SK-N-MC (cell line): ENCODE measurements around the gene PARVB.

ENCODE experiments used
- DNase-seq: peaks from one replicate; pipeline ENCODE4 v3.0.0-alpha.2; 2011; ENCODE audit warnings: low read depth, low spot score
- H3K27ac ChIP-seq: fragments of 200-600 bp; sonication (generic); 2 replicates; pipeline ENCODE4 v1.5.1; 2016; ENCODE audit warnings: mixed run types
- H3K36me3 ChIP-seq: fragments of 200-600 bp; sonication (generic); 2 replicates; pipeline ENCODE4 v1.6.1; 2017; ENCODE audit warnings: antibody characterized with exemption, low read length, mixed read lengths; ENCODE audit not compliant: insufficient read depth
- H3K4me3 ChIP-seq: fragments of 200-600 bp; sonication (generic); 2 replicates; pipeline ENCODE4 v1.5.1; 2016
- H3K9ac ChIP-seq: fragments of 200-600 bp; sonication (generic); 2 replicates; pipeline ENCODE4 v1.8.0; 2017; ENCODE audit warnings: mixed run types, mixed read lengths; ENCODE audit not compliant: insufficient read length
- H3K9me3 ChIP-seq: fragments of 200-600 bp; sonication (generic); 2 replicates; pipeline ENCODE4 v1.6.1; 2017; ENCODE audit warnings: low read depth, mild to moderate bottlenecking, antibody characterized with exemption, low read length, moderate library complexity, mixed read lengths
- EZH2 ChIP-seq: fragments of 200-600 bp; sonication (generic); IDR thresholded peaks from one replicate; pipeline ENCODE4 v1.6.1; 2017; ENCODE audit warnings: antibody characterized with exemption
- FOXP2 ChIP-seq: optimal IDR thresholded peaks from 2 replicates; pipeline ENCODE3; 2011; ENCODE audit warnings: mild to moderate bottlenecking, moderate library complexity; ENCODE audit not compliant: insufficient read depth; ENCODE audit errors: extremely low read length, control extremely low read depth
- POLR2AphosphoS5 ChIP-seq: IDR thresholded peaks from 2 replicates; pipeline ENCODE4 v1.6.1; 2012; ENCODE audit warnings: mild to moderate bottlenecking, low read depth, low read length, borderline replicate concordance

Gene PARVB

GRCh38 chr22:44145544-44145943 lies 121.4 kb downstream of the PARVB start:
- no peaks in the 10 kb centered on the region for H3K36me3 ChIP-seq
- no peak for DNase-seq
- H3K9ac ChIP-seq, result peak overlapping the region; percentile 43
- H3K4me3 ChIP-seq, result peak overlapping the region; percentile 58; the same call in 1 of the 2 replicates
- H3K9me3 ChIP-seq, result no peaks in the 10 kb centered on the region
- H3K27ac ChIP-seq, result peak overlapping the region; percentile 97
- TF ChIP-seq POLR2AphosphoS5, result no peak
- TF ChIP-seq FOXP2, result no peak
- no peak for TF ChIP-seq EZH2

DNA sequence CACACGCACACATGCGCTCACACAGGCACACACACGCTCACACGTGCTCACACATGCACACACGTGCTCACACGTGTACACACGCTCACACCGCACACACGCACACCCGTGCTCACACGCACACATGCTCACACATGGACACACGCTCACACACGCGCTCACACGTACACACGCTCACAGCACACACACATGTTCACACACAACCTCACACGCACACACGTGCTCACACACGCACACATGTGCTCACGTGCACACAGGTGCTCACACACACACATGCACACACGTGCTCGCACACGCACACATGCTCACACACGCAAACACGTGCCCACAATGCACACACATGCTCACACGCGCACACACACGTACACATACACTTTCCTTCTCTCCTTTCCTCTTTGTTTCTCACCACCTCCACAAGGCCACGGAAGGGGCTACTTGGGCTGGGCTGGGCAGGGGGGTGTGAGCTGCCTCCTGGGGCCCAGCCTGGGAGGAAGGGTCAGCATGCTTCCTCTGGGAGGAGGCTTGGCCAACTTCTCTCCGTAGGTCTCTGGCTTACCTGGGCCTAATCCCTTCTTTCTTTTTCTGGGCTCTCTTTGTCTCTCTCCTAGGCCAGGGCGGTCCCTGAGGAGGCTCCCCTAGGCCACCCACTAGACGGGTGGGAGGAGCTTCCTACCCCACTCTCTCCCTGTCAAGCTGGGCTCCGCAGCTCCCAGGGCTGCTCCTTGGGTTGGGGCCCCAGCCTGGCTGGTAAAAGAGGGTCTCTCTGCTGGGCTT lies 122.2 kb downstream of the PARVB start:
- Histone ChIP-seq H3K4me3 (peak overlapping the region; percentile 58), H3K9me3 (no peaks in the 10 kb centered on the region), H3K36me3 (no peaks in the 10 kb centered on the region), H3K27ac (peak overlapping the region; percentile 97), H3K9ac (peak overlapping the region; percentile 74)
- TF ChIP-seq EZH2, result no peak
- no peak for TF ChIP-seq FOXP2
- no peak for TF ChIP-seq POLR2AphosphoS5
- no peak for DNase-seq

GRCh38 chr22:44147008-44147645 lies 123.0 kb downstream of the PARVB start:
- Histone ChIP-seq H3K9ac (peak overlapping the region; percentile 74), H3K4me3 (0 out of 2 replicates have a peak overlapping the region, but pooled peaks have one; percentile 66), H3K9me3 (no peaks in the 10 kb centered on the region), H3K27ac (peak overlapping the region; percentile 97), H3K36me3 (no peaks in the 10 kb centered on the region)
- no peak for DNase-seq
- no peak for TF ChIP-seq POLR2AphosphoS5
- TF ChIP-seq EZH2, result no peak
- no peak for TF ChIP-seq FOXP2

- Histone ChIP-seq H3K9ac (peak overlapping the region; percentile 60), H3K4me3 (peak overlapping the region; percentile 66), H3K9me3 (no peaks in the 10 kb centered on the region), H3K27ac (peak overlapping the region; percentile 97), H3K36me3 (no peaks in the 10 kb centered on the region)
- peak; percentile 93 for DNase-seq
- TF ChIP-seq FOXP2 (peak; percentile 63), EZH2 (no peak), POLR2AphosphoS5 (peak; percentile 46)
Observed at GRCh38 chr22:44147821-44148574, 123.9 kb downstream of the PARVB start.

DNA sequence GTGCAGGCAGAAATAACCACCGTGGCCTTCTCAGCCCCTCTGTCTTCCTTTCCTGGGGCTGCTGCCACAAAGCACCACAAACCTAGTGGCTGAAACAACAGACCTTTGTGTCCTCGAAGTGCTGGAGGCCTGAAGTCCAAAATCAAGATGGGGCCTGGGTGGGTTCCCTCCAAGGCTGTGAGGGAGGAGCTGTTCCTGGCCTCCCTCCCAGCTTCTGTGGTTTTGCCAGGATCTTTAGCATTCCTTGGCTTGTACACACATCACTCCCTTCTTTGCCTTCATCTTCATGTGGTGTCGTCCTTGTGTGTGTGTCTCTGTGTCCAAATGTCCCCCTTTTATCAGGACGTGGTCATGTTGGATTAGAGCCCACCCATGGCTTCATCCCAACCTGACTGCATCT lies 127.6 kb downstream of the PARVB start:
- no peak for DNase-seq
- TF ChIP-seq POLR2AphosphoS5 (no peak), FOXP2 (no peak), EZH2 (no peak)
- Histone ChIP-seq H3K27ac (peak overlapping the region; percentile 63; the same call in 1 of the 2 replicates), H3K9ac (no peak overlapping the region), H3K36me3 (no peaks in the 10 kb centered on the region), H3K9me3 (no peaks in the 10 kb centered on the region), H3K4me3 (no peak overlapping the region)

- TF ChIP-seq FOXP2, result no peak
- no peak for TF ChIP-seq POLR2AphosphoS5
- TF ChIP-seq EZH2, result no peak
- H3K4me3 ChIP-seq, result peak overlapping the region; percentile 39
- no peak for DNase-seq
- no peaks in the 10 kb centered on the region for H3K36me3 ChIP-seq
- H3K9ac ChIP-seq, result no peak overlapping the region
- H3K27ac ChIP-seq, result peak overlapping the region; percentile 75
- H3K9me3 ChIP-seq, result no peaks in the 10 kb centered on the region
Observed at GRCh38 chr22:44153710-44154109, 129.6 kb downstream of the PARVB start.

DNA sequence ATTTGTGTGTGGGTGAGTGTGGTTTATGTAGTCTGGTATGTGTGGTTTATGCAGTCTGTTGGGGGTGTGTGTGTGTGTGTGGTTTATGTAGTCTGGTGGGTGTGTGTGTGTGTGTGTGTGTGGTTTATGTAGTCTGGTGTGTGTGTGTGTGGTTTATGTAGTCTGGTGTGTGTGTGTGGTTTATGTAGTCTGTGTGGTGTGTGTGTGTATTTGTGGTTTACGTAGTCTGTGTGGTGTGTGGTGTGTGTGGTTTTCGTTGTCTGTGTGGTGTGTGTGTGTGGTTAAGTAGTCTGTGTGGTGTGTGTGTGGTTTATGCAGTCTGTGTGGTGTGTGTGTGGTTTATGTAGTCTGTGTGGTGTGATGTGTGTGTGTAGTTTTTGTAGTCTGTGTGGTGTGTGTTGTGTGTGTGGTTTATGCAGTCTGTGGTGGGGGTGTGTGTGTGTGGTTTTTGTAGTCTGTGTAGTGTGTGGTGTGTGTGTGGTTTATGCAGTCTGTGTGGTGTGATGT lies 130.4 kb downstream of the PARVB start:
- no peaks in the 10 kb centered on the region for H3K36me3 ChIP-seq
- no peaks in the 10 kb centered on the region for H3K9me3 ChIP-seq
- no peak for DNase-seq
- H3K4me3 ChIP-seq, result peak overlapping the region; percentile 39
- TF ChIP-seq POLR2AphosphoS5 (no peak), FOXP2 (no peak), EZH2 (no peak)
- H3K27ac ChIP-seq, result peak overlapping the region; percentile 75
- peak overlapping the region; percentile 41 for H3K9ac ChIP-seq

DNA sequence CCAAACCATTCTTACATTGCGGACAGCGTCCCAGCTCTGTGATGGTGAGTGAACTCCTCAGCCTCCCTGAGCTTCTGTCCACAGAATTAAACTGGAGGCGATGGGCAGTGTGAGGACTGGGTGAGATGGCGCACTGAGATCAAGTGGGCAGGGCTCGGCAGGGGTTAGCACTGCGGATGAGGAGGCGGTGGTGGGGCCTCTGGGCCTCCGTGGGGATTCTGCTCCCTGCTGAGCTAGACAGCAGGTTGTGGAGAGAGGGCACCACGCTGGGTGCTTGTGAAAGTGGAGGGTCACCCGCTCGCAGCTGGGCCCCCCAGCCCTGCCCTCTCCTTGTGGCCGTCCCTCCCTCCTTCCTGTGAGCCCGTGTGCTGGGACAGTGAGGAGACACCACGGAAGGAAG lies 131.0 kb downstream of the PARVB start:
- no peaks in the 10 kb centered on the region for H3K36me3 ChIP-seq
- no peak for TF ChIP-seq POLR2AphosphoS5
- TF ChIP-seq EZH2, result no peak
- no peak for TF ChIP-seq FOXP2
- H3K4me3 ChIP-seq, result no peak overlapping the region
- H3K27ac ChIP-seq, result no peak overlapping the region
- no peak for DNase-seq
- no peaks in the 10 kb centered on the region for H3K9me3 ChIP-seq
- no peak overlapping the region for H3K9ac ChIP-seq
